ENCODE data around the gene TYSND1.

- TF ChIP-seq ZNF274 (IDR thresholded peaks at IDR 0.05; ENCODE audit: low read depth, low read length) (no peak), YY1 (IDR thresholded peaks at IDR 0.05; ENCODE audit: insufficient read depth, insufficient read length) (no peak), SUZ12 (IDR thresholded peaks at IDR 0.05; ENCODE audit: extremely low read depth, insufficient read depth, insufficient read length) (no peak)
Measured at GRCh38 chr10:70125918-70126552, 20.5 kb downstream of the TYSND1 start.
